GM21619 (cell line): Measurements from ENCODE around the gene APOBEC2.
"Not testable (repeated sequence)": the region's sequence is repeated elsewhere in the genome, so short reads cannot be mapped to it uniquely, and the experiment has no call there.

Experiments
- ATAC-seq: cut with Tn5 transposase; IDR thresholded peaks from one replicate; pipeline ENCODE4 v1.9.1; 2021; ENCODE audit not compliant: unreplicated experiment

Gene APOBEC2

GRCh38 chr6:41053041-41053440 is at the start of gene APOBEC2:
TSS of gene APOBEC2 (plus strand) at chr6:41053202. CDS start at chr6:41053348, 146 bp downstream.
- ATAC-seq: no peak

GRCh38 chr6:41006217-41006616 is 46.8 kb upstream of the APOBEC2 start:
- not testable (repeated sequence) for ATAC-seq

- not testable (repeated sequence) for ATAC-seq
These were observed 46.0 kb upstream of the APOBEC2 start for GRCh38 chr6:41006980-41007379.

GRCh38 chr6:41008011-41008410 is 45.0 kb upstream of the APOBEC2 start:
- ATAC-seq: no peak

GRCh38 chr6:41009669-41010068 is 43.3 kb upstream of the APOBEC2 start:
- no peak for ATAC-seq

- no peak for ATAC-seq
These were observed 41.3 kb upstream of the APOBEC2 start for GRCh38 chr6:41011673-41012072.

GRCh38 chr6:41013466-41014153 is 39.4 kb upstream of the APOBEC2 start:
- ATAC-seq: no peak

GRCh38 chr6:41014780-41015179 is 38.2 kb upstream of the APOBEC2 start:
- no peak for ATAC-seq

GRCh38 chr6:41015860-41016259 is 37.1 kb upstream of the APOBEC2 start:
- ATAC-seq: not testable (repeated sequence)

GRCh38 chr6:41017663-41018062 is 35.3 kb upstream of the APOBEC2 start:
- ATAC-seq: no peak

- no peak for ATAC-seq
These were observed 31.2 kb upstream of the APOBEC2 start for GRCh38 chr6:41021832-41022231.

- no peak for ATAC-seq
These were observed 30.7 kb upstream of the APOBEC2 start for GRCh38 chr6:41022294-41022693.

GRCh38 chr6:41023114-41023513 is 29.9 kb upstream of the APOBEC2 start:
- no peak for ATAC-seq

GRCh38 chr6:41025966-41026530 is 27.0 kb upstream of the APOBEC2 start:
- no peak for ATAC-seq

- no peak for ATAC-seq
These were observed 25.8 kb upstream of the APOBEC2 start for GRCh38 chr6:41027241-41027640.

- ATAC-seq: peak; percentile 90
These were observed 25.0 kb upstream of the APOBEC2 start for GRCh38 chr6:41027799-41028560.

GRCh38 chr6:41028561-41029412 is 24.2 kb upstream of the APOBEC2 start:
- no peak for ATAC-seq

- no peak for ATAC-seq
These were observed 20.2 kb upstream of the APOBEC2 start for GRCh38 chr6:41032830-41033229.

- ATAC-seq: no peak
These were observed 19.2 kb upstream of the APOBEC2 start for GRCh38 chr6:41033776-41034175.

- ATAC-seq: no peak
These were observed 16.8 kb upstream of the APOBEC2 start for GRCh38 chr6:41036186-41036585.

- no peak for ATAC-seq
These were observed 16.4 kb upstream of the APOBEC2 start for GRCh38 chr6:41036601-41037000.
